GM21447 (cell line): ENCODE results near the gene CSF1.
"Not testable (repeated sequence)": the region's sequence is repeated elsewhere in the genome, so short reads cannot be mapped to it uniquely, and the experiment has no call there.

Experiments
- ATAC-seq: cut with Tn5 transposase; IDR thresholded peaks from one replicate; pipeline ENCODE4 v1.9.1; 2021; ENCODE audit not compliant: unreplicated experiment

The CSF1 gene, protein sequence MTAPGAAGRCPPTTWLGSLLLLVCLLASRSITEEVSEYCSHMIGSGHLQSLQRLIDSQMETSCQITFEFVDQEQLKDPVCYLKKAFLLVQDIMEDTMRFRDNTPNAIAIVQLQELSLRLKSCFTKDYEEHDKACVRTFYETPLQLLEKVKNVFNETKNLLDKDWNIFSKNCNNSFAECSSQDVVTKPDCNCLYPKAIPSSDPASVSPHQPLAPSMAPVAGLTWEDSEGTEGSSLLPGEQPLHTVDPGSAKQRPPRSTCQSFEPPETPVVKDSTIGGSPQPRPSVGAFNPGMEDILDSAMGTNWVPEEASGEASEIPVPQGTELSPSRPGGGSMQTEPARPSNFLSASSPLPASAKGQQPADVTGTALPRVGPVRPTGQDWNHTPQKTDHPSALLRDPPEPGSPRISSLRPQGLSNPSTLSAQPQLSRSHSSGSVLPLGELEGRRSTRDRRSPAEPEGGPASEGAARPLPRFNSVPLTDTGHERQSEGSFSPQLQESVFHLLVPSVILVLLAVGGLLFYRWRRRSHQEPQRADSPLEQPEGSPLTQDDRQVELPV

DNA sequence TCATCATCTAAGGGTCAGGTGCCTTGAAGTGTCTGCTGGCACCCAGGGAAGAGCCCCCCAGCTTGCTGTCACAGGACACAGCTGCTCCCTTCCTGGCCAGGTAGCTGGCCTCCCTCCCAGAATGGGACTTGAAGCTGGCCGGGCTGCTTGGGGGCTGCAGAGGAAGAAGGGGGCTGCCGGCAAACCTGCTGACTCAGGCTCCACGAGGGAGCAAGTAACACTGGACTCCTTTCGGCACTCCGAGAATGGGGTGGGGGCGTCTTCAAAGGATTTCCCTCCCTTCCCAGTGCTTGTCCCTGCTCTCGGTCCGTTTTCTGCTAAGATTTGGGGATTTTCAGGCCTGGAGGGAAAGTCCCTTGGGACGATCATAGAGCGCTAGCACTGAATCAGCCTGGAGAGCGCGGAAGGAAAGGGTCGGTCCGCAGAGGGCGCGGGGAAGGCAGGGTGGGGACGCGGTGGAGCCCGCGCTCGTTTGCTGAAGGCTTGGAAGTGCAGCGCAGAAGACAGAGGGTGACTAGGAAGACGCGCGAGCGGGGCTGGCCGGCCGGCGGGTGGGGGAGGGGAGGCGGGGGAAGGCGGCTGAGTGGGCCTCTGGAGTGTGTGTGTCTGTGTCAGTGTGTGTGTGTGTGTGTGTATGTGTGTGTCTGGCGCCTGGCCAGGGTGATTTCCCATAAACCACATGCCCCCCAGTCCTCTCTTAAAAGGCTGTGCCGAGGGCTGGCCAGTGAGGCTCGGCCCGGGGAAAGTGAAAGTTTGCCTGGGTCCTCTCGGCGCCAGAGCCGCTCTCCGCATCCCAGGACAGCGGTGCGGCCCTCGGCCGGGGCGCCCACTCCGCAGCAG lies at the start of gene CSF1:
Gene CSF1 (plus strand): TSS at position 727 of the 840 bp plus-strand sequence. CDS start 175 bp downstream, outside the sequence.
- no peak for ATAC-seq

DNA sequence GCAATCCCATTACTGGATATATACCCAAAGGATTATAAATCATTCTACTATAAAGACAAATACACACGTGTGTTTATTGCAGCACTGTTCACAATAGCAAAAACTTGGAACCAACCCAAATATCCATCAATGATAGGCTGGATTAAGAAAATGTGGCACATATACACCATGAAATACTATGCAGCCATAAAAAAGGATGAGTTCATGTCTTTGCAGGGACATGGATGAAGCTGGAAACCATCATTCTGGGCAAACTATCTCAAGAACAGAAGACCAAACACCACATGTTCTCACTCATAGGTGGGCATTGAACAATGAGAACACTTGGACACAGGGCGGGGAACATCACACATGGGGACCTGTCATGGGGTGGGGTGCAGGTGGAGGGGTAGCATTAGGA lies 49.0 kb upstream of the CSF1 start:
- not testable (repeated sequence) for ATAC-seq

DNA sequence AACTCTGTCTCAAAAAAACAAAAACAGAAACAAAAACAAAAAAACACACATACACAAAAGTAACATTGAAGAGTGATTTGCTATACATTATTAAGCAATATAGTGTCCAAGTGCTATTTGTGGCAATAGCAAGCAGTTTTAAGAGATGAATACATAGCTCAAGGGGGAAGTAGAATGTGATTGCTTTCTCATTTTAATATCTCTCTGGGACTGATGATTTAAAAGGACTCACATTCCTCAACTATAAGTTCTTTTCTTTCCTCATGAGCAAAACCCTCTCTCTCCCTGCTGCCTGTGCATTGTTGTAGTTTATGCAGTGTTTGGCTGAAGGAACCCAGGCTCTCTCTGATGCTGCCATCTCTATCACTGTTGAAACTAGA lies 47.0 kb upstream of the CSF1 start:
- ATAC-seq: no peak

DNA sequence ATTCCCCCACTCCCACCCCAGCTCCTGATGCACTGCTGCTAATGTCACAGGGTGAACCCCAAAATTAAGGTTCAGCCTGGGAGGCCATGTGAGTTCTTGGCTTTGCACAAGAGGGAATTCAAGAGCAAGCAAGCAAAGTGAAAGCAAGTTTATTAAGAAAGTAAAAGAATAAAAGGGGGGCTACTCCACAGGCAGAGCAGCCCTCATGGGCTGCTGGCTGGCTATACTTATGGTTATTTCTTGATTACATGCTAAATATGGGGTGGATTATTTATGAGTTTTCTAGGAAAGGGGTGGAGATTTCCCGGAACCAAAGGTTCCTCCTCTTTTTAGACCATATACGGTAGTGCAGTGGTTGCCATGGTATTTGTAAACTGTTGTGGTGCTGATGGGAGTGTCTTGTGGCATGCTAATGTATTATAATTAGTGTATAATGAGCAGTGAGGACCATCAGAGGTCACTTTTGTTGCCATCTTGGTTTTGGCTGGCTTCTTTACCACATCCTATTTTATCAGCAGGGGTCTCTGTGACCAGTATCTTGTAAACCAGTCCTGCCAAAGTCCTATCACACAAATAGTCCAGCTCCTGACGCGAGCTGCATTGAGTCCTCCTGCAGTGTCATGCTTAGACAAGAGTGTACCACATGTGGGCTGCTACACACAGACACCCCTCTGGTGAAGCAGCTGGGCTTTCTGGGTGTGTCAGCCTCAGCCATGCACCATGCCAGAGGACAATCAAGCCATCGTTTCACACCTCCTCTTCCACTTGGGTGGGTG lies 46.4 kb upstream of the CSF1 start:
- no peak for ATAC-seq

DNA sequence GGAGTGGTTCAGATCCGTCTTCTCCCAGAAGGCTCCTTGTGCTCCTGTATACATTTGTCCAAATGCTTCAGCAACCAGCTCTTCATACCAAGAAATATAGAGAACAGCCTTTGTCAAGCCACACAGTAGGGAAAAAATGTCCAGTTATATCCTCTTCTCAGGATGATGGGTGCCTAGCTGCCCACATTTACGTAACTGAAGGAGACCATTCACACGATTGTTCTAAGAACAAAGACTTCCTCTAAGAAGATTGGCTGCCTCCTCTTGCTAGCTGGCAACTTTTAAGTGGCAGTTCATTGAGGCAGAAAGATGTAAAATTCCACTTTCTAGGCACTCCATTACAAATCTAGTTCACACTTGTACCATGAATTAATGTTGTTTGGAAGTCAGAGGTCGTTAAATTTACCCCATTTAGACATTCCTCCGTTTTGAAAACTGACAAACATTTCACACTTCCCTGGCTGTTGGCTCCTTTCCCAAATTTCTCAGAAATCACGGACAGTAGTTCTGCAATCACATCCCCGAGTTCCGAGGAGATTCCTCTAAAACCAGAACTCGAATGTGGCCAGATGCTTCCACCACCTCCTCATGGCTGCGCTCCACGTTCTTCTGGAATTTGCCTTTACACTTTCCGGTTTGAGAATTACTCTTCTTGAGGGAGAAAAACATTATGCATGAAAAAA lies 45.6 kb upstream of the CSF1 start:
- ATAC-seq: no peak

DNA sequence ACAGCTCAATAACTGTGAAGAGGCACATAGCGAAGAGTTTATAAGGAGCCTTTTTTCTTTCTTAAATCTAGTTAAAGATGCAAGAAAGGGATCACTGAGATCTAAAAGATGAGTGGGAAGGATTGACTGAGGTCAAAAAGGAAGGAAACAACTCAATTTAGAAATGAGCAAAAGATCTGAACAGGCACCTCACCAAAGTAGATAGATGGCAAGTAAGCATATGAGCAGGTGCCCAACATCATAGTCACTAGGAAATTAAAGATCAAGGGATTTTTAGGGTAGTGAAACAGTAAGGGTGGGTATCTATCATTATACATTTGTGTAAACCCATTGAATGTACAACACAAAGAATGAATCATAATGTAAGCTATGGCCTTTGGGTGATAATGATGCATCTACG lies 44.6 kb upstream of the CSF1 start:
- ATAC-seq: no peak

DNA sequence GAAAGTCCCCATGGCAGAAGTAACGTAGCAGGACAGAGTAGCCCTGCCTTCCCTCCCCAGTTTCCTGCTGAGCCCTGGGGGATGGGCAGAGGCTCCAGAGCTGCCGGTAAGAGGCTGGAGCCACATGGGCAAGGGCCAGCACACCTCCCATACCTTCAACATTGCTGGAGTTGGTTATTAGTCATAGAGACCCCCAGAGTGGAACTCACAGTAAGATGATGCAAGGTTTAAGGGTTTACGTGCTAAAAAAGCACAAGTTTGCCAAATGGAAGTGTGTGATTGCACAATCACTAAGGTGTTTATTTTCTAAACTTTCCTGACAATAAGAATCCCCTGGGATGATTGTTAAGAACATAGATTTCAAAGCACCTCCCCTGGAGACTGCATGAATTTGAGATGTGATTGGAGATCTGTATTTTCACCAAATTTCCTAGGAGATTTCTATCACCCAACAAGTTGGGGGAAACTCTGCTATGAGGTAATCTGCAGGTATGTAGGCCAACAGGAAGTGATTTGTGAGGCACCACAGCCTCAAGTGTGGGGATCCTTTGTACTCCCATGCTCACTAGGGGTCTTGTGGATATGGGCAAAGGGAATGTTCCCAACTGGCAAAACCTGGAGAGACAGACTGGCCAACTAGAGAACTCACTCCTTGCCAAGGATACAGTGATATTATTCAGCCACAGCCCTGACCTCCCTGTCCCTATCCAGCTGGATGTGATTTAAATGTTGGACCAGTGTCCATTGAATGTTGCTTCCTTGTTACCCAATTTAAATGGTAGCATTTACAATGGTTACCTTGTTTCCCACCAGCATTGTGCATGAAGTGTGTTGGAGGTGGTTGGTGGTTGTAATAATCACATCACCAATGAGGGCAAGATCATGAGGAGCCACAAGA lies 37.1 kb upstream of the CSF1 start:
- no peak for ATAC-seq

DNA sequence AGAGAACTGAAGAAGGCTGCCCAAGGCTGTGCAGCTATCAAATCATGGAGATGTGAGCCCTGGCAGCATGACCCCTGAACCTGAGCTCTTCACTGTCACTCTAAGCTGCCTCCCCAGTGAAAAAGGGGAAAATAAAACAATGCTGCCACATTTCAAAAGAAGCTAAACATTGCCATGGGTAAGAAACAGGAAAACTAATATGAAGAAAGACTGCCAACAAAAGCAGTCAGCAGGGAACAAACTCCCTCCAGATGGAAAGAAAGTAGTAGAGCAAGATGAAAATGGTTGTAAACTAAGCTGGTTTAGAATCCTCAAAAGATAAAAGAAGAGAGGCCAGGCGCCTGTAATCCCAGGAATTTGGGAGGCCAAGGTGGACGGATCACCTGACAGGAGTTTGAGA lies 36.2 kb upstream of the CSF1 start:
- ATAC-seq: no peak

DNA sequence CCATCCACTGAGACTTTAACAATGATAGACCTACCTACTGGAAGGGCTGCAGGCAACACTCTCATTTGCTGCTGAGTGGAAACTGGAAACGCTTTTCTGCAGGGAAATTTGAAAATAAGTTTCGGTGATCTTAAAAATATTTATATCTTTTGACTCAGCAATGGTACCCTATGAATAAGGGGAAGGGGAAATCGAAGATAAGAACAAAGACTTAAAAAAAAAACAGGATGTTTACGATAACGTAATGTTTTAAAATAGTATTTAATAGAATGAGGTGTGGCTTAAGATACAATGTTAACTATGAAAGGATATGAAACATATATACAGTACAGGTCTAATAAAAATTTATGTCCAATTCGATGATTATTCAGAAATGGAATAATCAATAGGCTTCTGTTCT lies 34.8 kb upstream of the CSF1 start:
- ATAC-seq: no peak

DNA sequence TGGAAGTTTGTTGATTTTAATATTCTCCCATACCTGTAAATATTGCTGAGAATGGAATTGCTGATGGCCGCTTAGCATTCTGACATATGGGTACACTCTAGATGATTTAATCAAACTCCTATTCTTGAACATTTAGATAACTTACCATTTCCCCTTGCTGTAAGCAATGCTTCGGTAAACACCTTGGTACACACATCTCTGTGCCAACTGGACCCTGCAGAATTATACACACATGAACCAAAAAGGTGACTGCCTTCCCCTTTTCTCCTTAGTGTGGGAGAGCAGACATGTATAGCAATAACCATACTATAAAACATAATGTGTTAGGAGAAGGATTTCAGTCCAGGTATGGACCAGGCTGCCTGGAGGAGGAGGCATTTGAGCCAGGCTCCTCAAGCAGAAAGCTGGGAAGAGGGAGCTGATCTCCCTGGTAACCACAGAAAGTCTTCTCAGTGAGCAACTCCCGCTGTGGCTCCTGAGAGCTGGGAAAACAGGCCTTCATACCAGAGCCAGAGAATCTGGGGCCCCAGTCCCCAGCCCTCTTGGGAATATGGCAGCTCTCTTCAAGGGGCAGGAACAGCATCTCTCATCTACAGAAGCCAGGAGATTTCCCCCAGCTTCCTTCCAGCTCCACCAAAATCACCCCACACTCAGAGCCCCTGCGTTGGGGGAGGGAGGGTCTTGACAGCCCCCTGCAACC lies 33.9 kb upstream of the CSF1 start:
- no peak for ATAC-seq

DNA sequence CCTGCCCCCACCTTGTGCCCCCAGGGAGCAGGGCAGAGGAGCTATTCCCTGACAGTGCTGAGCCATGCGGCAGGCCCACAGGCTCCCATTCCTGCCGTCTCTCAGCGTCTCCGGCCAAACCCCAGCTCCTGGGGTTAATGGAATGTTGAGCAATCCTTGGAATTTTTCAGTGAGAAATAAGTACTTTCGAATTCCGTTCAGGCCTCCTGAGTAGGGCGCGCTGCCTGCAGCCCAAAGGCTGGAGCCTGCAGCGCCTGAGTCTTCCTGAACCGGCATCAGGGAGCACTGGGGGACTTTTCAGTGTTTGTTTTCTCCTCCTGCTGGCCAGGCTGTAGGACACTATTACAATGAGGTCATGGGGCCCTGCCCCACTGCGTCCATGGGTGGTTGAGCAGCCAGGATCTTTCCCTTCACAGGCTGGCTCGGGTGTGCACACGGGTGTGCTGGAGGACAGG lies 33.3 kb upstream of the CSF1 start:
- ATAC-seq: no peak

DNA sequence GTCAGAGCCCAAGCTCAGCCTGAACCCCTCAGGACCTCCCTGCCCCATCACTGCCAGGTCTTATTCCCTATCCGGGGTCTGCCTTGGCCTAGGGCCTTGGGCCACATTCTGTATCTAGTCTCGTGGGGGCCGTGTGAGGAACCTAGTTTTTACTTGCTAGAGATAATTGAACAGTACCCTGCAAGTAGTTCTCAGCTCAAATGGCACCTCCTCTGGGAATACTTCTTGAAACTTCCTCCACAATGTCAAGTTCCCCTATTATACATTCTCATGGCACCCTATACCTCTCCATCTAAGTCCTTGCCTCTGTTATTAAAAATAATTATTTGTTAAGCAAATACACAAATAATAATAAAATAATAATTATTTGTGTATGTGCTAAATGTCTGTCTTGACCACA lies 32.9 kb upstream of the CSF1 start:
- no peak for ATAC-seq

DNA sequence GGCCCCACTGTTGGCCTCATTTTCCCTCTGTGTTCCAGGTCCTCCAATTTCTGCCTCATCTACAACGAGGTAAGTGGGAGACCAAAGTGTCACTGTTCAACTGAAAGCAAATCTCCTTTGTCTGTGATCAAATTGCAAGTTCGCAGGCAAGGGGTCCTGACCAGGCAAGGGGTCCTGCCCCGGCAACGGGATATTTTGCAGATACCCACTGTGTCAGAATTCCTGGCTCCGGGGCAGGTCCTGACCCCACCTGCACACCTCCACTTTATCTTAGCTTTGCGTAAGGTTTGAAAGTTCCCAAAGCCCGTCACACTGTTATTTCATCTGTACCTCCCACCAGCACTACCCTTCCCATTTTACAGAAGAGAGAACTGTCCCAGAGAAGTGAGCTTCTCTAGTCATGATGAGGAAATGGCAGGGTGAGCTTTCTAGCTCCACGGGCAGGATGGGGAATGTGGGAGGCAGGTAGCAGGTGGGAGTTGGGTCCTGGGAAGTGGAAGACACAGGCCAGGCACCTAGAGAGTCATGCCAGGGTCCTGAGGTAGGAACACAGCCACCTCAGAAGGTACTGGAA lies 32.0 kb upstream of the CSF1 start:
- ATAC-seq: no peak

DNA sequence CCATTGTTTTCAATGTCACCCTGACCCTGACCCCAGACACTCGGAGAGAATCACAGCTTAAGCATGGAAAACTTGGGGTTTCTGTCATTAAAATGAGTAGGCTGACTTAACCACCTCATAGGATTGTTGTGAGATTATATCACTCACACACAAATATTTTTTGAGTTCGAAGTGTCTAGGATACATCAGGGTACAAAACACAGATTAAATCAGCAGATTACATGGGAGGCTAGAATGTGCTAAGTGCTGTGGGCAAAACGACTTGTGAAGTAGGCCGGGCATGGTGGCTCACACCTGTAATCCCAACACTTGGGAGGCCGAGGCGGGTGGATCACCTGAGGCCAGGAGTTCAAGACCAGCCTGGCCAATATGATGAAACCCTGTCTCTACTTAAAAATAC lies 31.3 kb upstream of the CSF1 start:
- ATAC-seq: not testable (repeated sequence)

DNA sequence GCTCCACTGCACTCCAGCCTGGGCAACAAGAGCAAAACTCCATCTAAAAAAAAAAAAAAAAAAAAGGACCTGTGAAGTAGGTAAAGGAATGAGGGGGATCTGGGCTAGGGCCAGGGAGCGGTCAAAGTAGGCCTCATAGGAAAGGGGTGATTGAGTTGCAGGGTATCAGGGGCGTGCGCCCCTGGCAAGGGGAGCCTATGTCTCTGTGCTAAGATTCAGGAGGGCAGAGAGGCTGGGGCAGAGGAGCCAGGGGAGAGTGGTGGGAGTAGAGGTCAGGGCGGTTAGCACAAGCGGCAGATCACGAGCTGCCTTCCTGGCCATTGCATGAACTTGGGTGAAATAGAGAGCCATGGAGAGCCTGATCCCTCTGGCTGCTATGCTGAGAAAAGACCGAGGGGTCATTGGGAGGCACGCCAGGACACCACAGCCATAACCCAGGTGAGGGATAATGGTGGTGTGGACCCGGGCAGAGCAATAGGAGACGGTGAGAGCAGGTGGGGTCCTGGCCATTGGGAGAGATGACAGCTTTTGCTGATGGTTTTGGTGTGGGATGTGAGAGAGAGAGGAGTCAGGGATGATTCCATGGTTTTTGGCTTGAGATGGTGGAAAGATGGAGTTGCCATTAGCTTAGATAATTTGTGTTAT lies 30.6 kb upstream of the CSF1 start:
- no peak for ATAC-seq

DNA sequence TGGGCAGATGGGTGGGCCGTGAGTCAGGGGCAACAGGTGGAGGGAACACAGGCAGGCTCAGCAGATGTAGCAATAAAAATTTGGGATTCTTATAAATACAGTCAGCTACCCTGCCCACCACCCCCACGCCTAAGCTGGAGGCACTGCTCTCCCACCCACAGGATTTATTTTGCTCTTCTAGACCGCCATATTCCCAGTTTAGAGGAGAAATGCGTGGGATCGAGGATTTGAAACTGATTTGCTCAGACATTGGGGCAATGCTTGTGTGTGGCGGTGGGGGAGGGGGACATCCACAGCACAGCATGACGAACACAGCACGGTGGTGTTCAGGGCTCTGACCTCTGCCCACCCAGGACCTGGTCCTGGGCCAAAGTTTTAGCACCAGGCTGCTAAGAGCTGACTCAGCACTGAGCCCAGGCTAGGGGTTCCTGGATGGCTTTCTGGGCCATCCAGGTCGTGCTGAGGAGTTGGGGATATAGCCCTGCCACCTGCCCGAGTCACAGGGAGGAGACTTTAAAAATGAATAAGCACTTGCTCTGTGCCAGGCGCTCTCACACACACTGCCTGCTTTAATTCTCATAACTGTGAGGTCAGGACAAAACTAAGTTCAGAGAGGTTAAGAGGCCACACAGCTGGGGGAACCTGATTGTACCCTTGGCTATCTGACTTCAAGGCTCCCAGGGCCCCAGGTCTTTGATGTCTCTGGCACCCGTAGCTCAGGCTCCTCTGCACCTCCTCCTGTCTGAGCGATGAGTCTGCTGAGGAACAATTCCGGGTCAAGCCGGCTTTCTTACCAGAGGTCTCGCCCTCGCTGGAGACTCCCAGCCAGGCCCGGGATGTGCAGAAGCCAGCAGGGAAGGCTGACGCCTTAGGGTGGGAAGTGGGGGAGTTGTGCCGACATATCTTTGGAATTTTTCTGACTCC lies 29.4 kb upstream of the CSF1 start:
- ATAC-seq: no peak

DNA sequence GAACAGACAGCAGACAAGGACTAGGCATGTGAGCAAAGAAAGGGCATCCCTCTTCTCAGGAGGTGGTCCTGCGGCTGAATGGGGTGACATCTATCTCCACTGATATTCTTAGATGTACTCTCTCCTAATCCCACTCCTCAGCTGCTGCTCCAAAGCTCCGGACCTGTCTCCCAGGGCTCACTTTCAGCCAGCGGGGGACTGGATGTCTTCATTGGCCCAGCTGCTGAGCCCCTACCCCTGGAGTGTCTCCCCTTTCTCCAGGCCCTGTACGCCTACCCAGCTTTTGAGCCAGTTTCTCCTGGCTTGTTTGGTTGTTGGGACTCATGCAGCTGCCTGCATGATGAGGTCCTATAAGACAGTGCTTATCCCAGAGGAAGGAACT lies 28.8 kb upstream of the CSF1 start:
- no peak for ATAC-seq
